ENCODE results near the gene MEMO1.
"Not testable (repeated sequence)": the region's sequence is repeated elsewhere in the genome, so short reads cannot be mapped to it uniquely, and the experiment has no call there.

MEMO1 gene

DNA sequence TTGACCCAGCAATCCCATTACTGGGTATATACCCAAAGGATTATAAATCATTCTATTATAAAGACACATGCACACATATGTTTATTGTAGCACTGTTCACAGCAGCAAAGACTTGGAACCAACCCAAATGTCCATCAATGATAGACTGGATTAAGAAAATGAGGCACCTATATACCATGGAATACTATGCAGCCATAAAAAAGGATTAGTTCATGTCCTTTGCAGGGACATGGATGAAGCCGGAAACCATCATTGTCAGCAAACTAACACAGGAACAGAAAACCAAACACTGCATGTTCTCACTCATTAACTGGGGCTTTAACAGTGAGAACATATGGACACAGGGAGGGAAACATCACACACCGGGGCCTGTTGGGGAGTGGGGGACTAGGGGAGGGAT lies 110.7 kb downstream of the MEMO1 start:
- DNase-seq = not testable (repeated sequence)

DNA sequence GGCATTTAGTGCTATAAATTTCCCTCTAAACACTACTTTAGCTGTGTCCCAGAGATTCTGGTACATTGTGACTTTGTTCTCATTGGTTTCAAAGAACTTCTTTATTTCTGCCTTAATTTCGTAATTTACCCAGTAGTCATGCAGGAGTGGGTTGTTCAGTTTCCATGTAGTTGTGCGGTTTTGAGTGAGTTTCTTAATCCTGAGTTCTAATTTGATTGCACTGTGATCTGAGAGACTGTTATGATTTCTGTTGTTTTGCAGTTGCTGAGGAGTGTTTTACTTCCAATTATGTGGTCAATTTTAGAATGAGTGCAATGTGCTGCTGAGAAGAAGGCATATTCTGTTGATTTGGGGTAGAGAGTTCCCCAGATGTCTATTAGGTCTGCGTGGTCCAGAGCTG lies 112.5 kb downstream of the MEMO1 start:
- not testable (repeated sequence) for DNase-seq

DNA sequence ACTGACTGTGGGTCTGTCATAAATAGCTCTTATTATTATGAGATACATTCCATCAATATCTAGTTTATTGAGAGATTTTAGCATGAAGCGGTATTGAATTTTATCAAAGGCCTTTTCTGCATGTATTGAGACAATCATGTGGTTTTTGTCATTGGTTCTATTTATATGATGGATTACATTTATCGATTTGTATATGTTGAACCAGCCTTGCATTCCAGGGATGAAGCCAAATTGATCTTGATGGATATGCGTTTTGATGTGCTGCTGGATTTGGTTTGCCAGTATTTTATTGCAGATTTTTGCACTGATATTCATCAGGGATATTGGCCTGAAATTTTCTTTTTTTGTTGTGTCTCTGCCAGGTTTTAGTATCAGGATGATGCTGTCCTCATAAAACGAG lies 113.5 kb downstream of the MEMO1 start:
- DNase-seq = not testable (repeated sequence)

DNA sequence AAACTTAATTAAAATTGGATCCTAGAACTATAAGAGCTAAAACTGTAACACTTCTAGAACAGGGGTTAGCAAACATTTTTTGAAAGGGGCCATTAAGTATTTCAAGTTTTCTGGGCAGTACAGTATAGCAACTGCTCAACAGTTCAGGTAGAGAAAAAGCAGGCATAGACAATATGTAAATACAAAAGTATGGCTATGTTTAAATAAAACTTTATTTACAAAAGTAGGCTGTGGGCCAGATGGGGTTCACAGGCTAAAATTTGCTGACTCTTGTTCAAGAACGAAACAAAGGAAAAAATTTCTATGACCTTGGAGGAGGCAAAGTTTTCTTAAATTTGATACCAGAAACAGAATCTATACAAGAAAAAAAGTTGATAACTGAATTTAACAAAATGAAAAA lies 114.5 kb downstream of the MEMO1 start:
- no peak for DNase-seq

DNA sequence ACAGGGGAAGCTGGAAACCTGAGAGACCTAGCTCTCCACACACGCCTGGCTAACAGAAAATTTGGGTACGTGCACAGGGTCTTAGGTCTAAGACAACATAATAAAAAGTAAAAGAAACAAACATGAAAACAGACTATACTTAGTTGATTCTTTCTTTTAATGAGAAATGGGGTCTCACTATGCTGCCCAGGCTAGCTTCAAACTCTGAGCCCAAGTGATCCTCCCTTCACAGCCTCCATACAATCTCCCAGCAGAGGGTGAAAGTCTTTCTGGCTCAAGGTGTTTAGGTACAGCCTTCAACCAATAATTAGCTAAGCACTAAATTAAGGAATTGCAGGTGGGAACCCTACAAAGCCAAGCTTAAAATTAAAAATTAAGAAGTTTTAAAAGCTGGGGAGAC lies 116.2 kb downstream of the MEMO1 start:
- DNase-seq = no peak

DNA sequence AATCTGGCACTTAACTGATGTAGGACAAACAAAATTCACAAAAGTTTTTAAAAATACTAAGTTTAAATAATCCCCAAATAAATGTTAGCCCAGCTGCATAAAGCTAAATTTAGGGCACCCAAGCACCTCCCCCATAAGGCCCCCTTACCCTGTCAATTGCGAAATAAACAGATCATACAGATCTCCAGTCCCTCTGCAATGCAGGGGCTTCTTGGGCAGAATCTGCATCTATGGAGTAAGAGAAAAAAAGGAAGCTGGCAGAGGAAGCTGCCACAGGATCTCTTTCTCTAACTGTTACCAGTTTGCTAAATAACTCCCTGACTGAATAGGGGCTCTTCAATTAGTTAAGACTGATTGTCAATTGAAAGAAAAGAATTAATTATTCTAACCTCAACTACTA lies 117.7 kb downstream of the MEMO1 start:
- no peak for DNase-seq

DNA sequence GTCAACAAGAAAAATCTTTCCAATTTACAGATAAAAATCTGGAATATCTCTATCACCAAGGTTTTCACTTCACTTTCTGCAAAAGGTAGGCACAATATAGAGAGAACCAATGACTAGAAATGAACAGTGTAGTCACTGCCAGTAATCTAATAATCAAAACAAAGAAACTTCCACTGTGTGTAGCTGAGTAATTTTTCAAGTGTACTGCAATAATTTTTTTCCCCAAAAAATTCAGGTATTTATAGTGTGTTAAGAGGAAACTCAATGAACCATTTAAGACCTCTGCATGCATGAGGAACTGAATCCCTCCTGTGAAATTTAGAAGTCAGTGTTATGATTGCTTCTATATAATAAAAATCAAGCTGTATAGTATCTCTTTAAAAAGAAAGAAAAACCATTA lies 121.8 kb downstream of the MEMO1 start:
- no peak for DNase-seq

DNA sequence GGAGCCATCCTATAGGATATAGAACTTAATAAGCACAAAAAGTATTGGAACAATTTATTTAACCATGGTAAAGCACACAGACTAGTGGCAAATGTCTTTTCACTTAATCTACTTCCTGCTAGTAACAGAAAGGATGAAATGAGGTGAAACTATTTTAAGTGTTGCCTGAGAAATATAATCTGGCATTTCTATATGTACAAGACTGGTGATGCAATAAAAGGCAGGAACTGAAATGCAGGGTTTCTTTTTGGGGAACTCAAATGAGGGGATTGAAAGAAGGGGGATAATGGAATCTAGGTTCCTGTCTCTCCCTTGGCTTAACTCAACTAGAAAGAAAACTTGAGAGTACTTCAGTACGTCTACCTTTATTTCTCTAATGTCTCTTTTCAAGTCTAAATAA lies 122.3 kb downstream of the MEMO1 start:
- no peak for DNase-seq

DNA sequence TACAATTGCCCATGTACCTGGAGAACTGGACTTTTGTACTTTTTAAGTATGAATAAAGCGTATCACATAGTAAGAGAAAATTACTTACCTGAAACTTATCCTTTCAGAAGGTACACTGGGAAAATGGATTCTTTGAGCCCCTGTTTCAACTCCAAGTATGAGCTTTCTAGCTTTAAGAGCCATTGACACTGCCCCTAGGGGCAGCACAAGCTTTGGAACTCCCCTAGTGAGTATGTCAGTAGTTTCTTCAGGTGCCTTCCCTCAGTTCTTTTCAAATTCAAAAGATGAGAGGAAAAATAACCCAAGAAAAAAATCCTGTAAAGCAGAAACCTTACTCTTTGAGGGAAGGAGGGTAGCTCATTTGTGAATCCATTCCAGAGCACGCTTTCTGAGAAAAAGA lies 124.1 kb downstream of the MEMO1 start:
- DNase-seq = no peak

DNA sequence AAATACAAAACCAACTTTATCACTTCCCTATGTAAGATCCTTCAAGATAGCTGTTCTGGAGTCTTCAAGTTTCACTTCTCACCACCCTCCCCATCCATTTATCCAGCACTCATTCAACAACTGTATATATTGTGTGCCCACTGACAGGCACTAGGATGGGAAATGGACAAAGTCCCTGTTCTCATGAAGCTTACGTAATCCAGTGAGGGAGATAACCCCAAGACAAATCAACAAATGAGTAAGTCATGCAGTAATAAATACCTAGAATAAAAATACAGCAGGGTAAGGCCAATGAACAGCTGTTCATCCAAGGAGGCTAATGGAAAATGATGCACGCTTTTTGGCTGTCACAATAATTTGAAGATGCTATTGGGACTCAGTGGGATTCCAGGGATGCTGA lies 133.8 kb downstream of the MEMO1 start:
- DNase-seq = no peak

DNA sequence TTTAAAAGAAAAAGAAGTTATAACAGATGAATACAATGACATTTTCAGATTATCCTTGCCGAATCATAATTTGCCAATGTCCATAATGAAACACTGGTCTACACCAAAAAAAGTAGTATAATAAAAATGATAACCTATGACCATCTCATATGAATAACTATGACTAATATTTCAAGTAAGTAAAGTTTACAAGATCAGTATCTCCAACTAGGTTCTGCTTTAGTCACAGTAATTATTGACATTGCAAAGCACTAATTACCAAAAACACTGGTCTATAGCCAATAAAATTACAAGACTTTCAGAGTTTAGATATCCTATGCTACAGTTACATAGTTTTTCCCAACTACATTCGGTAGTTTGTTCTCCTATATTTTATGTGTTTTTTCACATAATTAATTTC lies 136.7 kb downstream of the MEMO1 start:
- no peak for DNase-seq

DNA sequence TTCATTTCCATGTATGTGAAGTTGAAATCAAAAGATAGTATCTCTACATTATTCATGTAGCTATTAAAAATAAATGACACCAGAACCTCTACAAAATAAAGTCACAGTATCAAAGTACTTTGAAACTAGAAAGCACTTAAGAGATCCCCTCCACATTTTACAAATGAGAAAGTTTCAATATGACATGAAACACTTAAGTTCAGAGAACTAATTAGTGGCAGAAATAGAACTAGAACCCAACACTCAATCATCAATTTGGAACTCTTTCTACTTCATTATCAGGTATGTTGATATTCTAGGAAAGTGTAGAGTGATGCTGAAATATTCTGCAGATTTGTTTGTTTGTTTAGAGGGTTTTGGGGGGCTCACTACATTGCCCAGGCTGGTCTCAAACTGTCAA lies 145.6 kb downstream of the MEMO1 start:
- DNase-seq = no peak

DNA sequence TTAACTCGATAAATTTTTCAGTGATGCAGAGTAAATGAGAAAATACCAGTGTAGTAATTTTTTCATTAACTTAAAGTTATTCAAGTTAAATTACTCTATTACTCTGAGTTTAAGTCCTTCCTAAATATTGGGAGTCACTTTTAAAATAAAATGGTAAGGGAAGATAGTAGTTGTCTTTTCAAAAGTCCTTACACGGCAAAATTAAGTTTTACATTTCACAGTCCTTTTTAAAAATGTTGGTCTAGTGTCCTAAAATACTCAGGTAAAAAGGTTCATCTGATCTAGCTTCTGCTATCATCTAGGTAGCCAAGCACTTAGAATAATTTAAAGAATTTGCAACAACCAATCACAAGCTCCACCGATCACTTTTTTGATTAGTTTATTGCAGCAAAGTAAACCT lies 146.9 kb downstream of the MEMO1 start:
- DNase-seq = no peak

DNA sequence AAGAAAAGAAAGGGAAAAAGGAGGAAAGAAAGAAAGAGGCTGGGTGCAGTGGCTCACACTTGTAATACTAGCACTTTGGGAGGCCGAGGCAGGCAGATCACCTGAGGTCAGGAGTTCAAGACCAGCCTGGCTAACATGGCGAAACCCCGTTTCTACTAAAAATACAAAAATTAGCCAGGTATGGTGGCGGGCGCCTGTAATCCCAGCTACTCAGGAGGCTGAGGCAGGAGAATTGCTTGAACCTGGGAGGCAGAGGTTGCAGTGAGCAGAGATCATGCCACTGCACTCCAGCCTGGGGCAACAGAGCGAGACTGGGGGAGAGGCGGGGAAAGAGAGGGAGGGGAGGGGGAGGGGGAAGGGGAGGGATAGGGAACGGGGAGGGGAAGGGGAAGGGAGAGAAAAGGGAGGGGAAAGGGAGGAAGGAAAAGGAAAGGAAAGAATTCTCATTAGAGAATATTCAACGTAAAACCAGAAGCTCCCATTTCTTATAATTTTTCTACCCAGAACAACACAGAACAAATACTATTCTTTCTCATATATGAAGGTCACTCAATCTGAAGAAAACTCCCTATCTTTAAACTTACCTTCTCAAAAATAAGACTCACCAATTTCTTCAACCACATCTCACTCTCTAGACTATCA lies 147.7 kb downstream of the MEMO1 start:
- DNase-seq = not testable (repeated sequence)

DNA sequence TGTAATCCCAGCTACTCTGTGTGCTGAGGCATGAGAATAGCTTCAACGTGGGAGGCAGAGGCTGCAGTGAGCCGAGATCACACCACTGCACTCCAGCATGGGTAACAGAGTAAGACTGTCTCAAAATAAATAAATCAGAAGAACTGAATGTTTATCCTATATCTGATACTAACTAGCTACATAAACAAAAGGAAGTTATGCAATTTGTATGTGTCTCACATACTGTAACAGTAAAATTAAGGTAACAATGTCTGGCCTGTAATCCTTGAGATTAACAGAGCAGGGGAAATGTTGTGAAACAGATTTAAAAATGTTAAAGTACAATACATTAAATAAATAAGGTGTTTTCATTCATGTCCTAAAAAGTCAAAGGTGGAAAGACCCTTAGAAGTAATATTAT lies 150.8 kb downstream of the MEMO1 start:
- no peak for DNase-seq

DNA sequence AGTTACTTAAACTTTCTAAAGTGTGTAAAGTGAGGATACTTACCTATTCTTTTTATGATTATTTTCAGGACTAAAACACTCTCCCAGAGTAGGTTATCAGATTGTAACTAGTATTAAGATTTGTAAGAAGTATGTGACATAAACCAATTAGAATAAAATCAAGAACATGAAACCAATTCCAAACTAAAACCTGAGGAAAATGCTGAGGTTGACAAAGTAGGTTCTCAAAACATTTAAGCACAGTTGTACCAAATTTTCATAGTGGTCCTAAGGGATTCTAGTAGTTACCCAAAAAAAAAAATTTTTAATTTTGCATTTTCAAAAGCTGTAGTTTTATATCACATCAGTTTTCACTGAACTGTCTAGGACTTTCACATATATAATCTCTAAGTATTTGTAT lies 157.3 kb downstream of the MEMO1 start:
- DNase-seq = no peak

DNA sequence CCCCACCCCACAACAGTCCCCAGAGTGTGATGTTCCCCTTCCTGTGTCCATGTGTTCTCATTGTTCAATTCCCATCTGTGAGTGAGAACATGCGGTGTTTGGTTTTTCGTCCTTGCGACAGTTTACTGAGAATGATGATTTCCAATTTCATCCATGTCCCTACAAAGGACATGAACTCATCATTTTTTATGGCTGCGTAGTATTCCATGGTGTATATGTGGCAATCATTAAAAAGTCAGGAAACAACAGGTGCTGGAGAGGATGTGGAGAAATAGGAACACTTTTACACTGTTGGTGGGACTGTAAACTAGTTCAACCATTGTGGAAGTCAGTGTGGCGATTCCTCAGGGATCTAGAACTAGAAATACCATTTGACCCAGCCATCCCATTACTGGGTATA lies 168.7 kb downstream of the MEMO1 start:
- DNase-seq = not testable (repeated sequence)

DNA sequence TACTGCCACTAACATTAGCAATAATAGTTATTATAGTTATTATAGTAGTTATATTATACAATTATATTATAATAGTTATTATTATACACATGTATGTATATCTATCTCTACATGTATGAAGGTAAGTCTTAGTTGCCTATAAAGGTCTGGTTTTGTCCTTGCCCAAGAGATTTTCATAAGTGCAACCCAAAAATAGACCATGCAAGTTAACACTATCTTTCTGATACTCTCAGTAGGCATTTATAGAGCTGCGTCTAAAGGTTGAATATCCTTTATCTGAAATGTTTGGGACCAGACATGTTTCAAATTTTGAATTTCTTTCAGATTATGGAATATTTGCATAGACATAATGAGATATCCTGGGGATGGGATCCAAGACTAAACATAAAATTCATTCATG lies 175.4 kb downstream of the MEMO1 start:
- DNase-seq = no peak

DNA sequence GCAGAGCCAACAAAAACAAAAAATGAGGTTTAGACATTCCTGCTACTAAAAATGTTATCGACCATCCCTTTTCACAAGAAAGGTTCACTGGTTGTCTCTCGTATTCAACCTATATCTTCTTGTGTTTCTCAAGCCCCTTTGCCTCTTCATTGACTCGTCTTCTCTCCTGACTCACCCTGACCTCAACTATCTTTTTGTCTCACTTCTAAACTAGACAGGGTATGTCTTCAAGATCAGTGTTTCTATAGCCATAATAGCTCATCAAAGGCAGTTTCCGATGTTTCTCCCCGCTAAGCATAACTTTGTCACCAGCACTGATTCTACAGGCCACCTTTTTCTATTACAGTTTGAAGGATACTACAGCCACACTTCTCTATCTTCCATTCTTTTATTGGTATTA lies 178.4 kb downstream of the MEMO1 start:
- no peak for DNase-seq

DNA sequence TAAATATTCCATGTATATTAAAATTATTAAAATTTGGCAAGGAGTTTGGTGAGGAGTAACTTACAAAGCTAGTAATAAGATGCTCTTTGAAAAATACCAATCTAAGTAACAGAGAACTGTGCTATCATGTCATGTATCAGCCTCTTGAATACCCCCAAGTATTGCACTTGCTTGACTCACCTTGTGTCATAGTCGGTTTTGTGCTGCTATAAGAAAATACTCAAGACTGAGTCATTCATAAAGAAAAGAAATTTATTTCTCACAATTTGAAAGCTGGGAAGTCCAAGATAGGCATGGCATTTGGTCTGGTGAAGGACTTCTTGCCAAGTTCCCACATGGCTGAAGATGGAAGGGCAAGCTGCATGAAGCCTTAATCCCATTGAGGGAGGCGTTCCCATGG lies 179.2 kb downstream of the MEMO1 start:
- DNase-seq = no peak

DNA sequence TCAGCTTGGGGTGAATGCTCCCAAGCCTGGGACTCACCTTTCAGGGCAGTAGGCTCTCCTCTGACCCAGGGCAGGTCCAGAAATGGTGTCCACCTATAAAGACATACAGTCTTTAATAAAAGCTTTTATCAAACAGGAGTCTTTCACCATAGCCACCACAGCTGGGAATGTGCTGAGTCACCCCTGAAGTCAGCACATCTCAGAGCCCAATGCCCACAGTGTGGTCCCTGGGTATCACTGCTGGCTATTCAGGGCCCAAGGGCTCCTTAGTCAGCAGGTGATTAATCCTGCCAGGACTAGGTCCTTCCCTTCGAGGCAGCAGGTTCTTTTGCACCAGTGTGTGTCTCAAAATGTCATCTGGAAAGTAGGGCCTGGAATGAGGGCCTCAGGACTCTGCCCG lies 181.9 kb downstream of the MEMO1 start:
- DNase-seq = no peak

DNA sequence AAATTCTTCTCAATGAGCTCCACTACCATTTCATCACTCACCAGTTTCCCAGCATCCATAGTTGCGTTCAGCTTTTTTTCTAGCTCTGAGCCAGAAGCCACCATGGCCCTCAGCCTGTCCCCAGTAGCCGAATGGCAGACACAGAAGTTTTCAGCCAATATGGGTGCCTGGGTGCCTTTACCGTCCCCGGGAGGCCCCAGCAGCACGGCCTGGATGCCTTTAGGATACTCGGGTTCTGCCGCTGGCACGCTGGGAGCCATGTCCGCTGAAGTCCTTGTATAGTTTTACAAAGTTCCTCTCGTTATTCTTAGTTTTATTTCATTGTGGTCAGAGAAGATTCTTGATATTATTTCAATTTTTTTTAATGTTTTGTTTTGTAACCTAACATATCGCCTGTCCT lies 187.2 kb downstream of the MEMO1 start:
- no peak for DNase-seq

DNA sequence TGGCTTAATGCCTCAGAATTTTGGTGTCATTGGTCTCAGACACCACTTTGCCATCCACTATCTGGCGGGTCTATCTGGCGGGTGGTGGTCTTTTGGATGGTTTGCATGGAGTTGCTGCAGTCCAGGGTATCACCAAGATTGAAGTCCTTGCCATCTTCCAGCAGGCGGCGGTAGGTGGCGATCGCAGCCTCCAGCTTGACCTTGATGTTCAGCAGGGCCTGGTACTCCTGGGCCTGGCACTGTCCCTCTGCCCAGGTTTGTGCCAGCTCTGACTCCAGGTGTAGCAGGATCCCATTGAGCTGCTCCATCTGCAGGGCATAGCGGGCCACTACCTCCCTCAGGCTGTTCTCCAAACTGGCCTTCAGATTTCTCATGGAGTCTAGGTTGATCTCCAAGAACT lies 188.2 kb downstream of the MEMO1 start:
- DNase-seq = no peak

Data from activated effector memory CD4-positive, alpha-beta T cell treated with Interleukin-2 at 50 U/mL for 16 hours (primary cell).